Hepatocyte (in vitro differentiated cells): ENCODE measurements around the gene GLI1. TPM values are rescaled to one million over a fixed set of nuclear protein-coding genes. Genes with fewer than 3 reads are reported as not detected.
"Not testable (repeated sequence)": the region's sequence is repeated elsewhere in the genome, so short reads cannot be mapped to it uniquely, and the experiment has no call there.

Experiments used
- DNase-seq: peaks from one replicate; pipeline ENCODE4 v3.0.0-alpha.2; 2016; ENCODE audit warnings: low spot score
- H2AFZ ChIP-seq: fragments of 200-600 bp; sonication (generic); 2 replicates; pipeline ENCODE4 v1.6.0; 2016; ENCODE audit warnings: antibody characterized with exemption, mild to moderate bottlenecking
- H3K27ac ChIP-seq: fragments of 200-600 bp; sonication (generic); 2 replicates; pipeline ENCODE4 v1.5.1; 2016; ENCODE audit warnings: mild to moderate bottlenecking
- H3K27me3 ChIP-seq: fragments of 200-600 bp; sonication (generic); 2 replicates; pipeline ENCODE4 v1.6.1; 2016
- H3K36me3 ChIP-seq: fragments of 200-600 bp; sonication (generic); replicated peaks from 2 replicates; pipeline ENCODE4 v1.5.1; 2016; ENCODE audit warnings: low read depth; ENCODE audit not compliant: insufficient read depth
- H3K4me1 ChIP-seq: fragments of 200-600 bp; sonication (generic); 2 replicates; pipeline ENCODE4 v1.5.1; 2016; ENCODE audit warnings: mild to moderate bottlenecking, moderate library complexity; ENCODE audit not compliant: insufficient read depth
- H3K4me2 ChIP-seq: fragments of 200-600 bp; sonication (generic); 2 replicates; pipeline ENCODE4 v1.6.0; 2016
- H3K4me3 ChIP-seq: fragments of 200-600 bp; sonication (generic); 2 replicates; pipeline ENCODE4 v1.5.1; 2016; ENCODE audit warnings: mild to moderate bottlenecking
- H3K79me2 ChIP-seq: fragments of 200-600 bp; sonication (generic); 2 replicates; pipeline ENCODE4 v1.6.0; 2017; ENCODE audit warnings: mild to moderate bottlenecking
- H3K9me2 ChIP-seq: fragments of 200-600 bp; sonication (generic); replicated peaks from 2 replicates; pipeline ENCODE4 v1.6.0; 2017; ENCODE audit warnings: mild to moderate bottlenecking; ENCODE audit not compliant: insufficient read depth
- H3K9me3 ChIP-seq: fragments of 200-600 bp; sonication (generic); 2 replicates; pipeline ENCODE4 v1.5.1; 2016; ENCODE audit warnings: low read depth, mild to moderate bottlenecking
- H4K20me1 ChIP-seq: fragments of 200-600 bp; sonication (generic); 2 replicates; pipeline ENCODE4 v1.6.0; 2016; ENCODE audit warnings: mild to moderate bottlenecking; ENCODE audit not compliant: insufficient read depth, poor library complexity, severe bottlenecking
- EZH2 ChIP-seq: fragments of 200-600 bp; sonication (generic); IDR thresholded peaks from 2 replicates; pipeline ENCODE4 v1.6.1; 2016; ENCODE audit warnings: antibody characterized with exemption, mild to moderate bottlenecking, borderline replicate concordance
- EZH2phosphoT487 ChIP-seq: fragments of 200-600 bp; sonication (generic); IDR thresholded peaks from one replicate; pipeline ENCODE4 v1.6.1; 2018; ENCODE audit warnings: antibody characterized with exemption, mild to moderate bottlenecking, low read depth, moderate library complexity; ENCODE audit not compliant: unreplicated experiment, severe bottlenecking
- WGBS: methylation state at CpG from one replicate; pipeline ENCODE4 v1.1.6; 2016; ENCODE audit warnings: low lambda C conversion rate; ENCODE audit errors: missing lambda C conversion rate; 5-methylcytosine and 5-hydroxymethylcytosine counted together
- polyA plus RNA-seq: library from polyadenylated mRNA; unstranded; fragments of >200 nt; fragmentation: Nextera tagmentation; extraction: Ambion mirVana; gene quantifications from 2 replicates; pipeline ENCODE4 v1.2.1, GENCODE V29; 2016
- total RNA-seq: library from RNA; depleted of rRNA; stranded (reverse); fragments of >200 nt; gene quantifications from 2 replicates; pipeline ENCODE4 v1.2.3, GENCODE V29; 2014
- TF ChIP-seq, protein P1 (sequence below): fragments of 200-600 bp; sonication (generic); IDR thresholded peaks from 2 replicates; pipeline ENCODE4 v1.5.1; 2016; ENCODE audit warnings: antibody characterized with exemption, mild to moderate bottlenecking; ENCODE audit not compliant: poor library complexity

Gene GLI1
- total and polyA plus RNA-seq, 2 experiments from 2014 or later: 6.0 to 7.6 TPM

DNA sequence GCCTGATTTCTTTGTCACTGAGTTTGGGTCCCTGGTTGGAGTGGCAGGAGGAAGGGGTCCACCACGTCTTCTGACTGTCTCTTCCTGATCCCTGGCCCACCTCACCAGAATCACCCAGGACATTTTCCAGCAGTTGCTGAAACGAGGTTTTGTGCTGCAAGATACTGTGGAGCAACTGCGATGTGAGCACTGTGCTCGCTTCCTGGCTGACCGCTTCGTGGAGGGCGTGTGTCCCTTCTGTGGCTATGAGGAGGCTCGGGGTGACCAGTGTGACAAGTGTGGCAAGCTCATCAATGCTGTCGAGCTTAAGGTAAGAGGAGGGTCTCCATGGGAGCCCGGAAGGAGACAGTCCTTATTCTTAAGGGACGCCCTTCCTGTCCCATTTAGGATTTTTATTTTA, 40.6 kb downstream of the GLI1 start:
- no peak for TF ChIP-seq EZH2
- TF ChIP-seq, protein P1, sequence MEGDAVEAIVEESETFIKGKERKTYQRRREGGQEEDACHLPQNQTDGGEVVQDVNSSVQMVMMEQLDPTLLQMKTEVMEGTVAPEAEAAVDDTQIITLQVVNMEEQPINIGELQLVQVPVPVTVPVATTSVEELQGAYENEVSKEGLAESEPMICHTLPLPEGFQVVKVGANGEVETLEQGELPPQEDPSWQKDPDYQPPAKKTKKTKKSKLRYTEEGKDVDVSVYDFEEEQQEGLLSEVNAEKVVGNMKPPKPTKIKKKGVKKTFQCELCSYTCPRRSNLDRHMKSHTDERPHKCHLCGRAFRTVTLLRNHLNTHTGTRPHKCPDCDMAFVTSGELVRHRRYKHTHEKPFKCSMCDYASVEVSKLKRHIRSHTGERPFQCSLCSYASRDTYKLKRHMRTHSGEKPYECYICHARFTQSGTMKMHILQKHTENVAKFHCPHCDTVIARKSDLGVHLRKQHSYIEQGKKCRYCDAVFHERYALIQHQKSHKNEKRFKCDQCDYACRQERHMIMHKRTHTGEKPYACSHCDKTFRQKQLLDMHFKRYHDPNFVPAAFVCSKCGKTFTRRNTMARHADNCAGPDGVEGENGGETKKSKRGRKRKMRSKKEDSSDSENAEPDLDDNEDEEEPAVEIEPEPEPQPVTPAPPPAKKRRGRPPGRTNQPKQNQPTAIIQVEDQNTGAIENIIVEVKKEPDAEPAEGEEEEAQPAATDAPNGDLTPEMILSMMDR: no peak
- TF ChIP-seq EZH2phosphoT487: no peak
- Histone ChIP-seq H3K27ac (no peak overlapping the region), H4K20me1 (no peaks in the 10 kb centered on the region), H3K9me3 (no peaks in the 10 kb centered on the region), H3K27me3 (no peaks in the 10 kb centered on the region), H3K4me3 (no peak overlapping the region), H3K79me2 (no peaks in the 10 kb centered on the region), H3K9me2 (no peaks in the 10 kb centered on the region), H2AFZ (no peak overlapping the region), H3K4me2 (no peak overlapping the region), H3K36me3 (no peaks in the 10 kb centered on the region), H3K4me1 (no peaks in the 10 kb centered on the region)
- DNase-seq: no peak
- WGBS: 96% methylated on average over 11 of the region's 11 CpGs

DNA sequence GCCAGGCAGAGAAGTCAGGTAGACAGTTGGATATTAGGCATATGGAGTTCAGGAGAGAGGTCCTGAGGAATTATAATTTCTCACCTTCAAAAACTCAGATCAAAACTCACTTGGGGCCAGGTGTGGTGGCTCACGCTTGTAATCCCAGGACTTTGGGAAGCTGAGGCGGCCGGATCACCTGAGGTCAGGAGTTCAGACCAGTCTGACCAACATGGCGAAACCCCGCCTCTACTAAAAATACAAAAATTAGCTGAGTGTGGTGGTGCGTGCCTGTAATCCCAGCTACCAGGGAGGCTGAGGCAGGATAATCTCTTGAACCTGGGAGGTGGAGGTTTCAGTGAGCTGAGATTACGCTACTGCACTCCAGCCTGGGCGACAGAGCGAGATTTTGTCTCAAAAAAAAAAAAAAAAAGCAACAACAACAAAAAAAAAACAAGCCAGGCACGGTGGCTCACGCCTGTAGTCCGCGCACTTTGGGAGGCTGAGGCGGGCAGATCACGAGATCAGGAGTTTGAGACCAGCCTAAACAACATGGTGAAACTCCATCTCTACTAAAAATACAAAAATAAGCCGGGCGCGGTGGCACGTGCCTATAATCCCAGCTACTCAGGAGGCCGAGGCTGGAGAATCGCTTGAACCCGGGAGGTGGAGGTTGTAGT, 42.9 kb downstream of the GLI1 start:
- not testable (repeated sequence) for DNase-seq, H2AFZ ChIP-seq, H3K79me2 ChIP-seq, H4K20me1 ChIP-seq, H3K36me3 ChIP-seq, H3K9me3 ChIP-seq, H3K27ac ChIP-seq, H3K4me2 ChIP-seq, H3K9me2 ChIP-seq, H3K4me3 ChIP-seq, H3K27me3 ChIP-seq, H3K4me1 ChIP-seq
- 98% methylated on average over 22 of the region's 22 CpGs for WGBS

DNA sequence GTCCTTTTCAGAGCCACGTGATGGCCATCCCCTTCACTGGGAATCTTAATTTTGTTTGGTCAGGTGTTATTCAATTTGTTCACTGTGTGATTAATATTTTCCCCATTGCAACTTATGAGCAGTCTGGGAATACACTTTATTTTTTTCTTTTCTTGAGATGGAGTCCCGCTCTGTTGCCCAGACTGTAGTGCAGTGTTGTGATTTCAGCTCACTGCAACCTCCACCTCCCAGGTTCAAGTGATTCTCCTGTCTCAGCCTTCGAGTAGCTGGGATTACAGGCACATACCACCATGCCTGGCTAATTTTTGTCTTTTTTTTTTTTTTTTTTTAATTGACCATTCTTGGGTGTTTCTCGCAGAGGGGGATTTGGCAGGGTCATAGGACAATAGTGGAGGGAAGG, 47.0 kb downstream of the GLI1 start:
- H3K4me1 ChIP-seq, H3K9me2 ChIP-seq, H3K4me3 ChIP-seq, H3K9me3 ChIP-seq, H3K79me2 ChIP-seq, H3K36me3 ChIP-seq, H4K20me1 ChIP-seq, H3K4me2 ChIP-seq, H2AFZ ChIP-seq, DNase-seq, H3K27me3 ChIP-seq, H3K27ac ChIP-seq: not testable (repeated sequence)
- 91% methylated on average over 4 of the region's 4 CpGs for WGBS

DNA sequence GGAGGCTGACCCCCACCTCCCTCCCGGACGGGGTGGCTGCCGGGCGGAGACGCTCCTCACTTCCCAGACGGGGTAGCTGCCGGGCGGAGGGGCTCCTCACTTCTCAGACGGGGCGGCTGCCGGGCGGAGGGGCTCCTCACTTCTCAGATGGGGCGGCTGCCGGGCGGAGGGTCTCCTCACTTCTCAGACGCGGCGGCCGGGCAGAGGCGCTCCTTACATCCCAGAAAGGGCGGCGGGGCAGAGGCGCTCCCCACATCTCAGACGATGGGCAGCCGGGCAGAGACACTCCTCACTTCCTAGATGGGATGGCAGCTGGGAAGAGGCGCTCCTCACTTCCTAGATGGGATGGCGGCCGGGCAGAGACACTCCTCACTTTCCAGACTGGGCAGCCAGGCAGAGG, 48.2 kb downstream of the GLI1 start:
- WGBS: no CpG with 5 or more reads among the region's 28 CpGs
- not testable (repeated sequence) for H3K79me2 ChIP-seq, DNase-seq, H3K4me3 ChIP-seq, H2AFZ ChIP-seq, H3K9me3 ChIP-seq, H3K27ac ChIP-seq, H3K36me3 ChIP-seq, H4K20me1 ChIP-seq, H3K27me3 ChIP-seq, H3K9me2 ChIP-seq, H3K4me1 ChIP-seq, H3K4me2 ChIP-seq

DNA sequence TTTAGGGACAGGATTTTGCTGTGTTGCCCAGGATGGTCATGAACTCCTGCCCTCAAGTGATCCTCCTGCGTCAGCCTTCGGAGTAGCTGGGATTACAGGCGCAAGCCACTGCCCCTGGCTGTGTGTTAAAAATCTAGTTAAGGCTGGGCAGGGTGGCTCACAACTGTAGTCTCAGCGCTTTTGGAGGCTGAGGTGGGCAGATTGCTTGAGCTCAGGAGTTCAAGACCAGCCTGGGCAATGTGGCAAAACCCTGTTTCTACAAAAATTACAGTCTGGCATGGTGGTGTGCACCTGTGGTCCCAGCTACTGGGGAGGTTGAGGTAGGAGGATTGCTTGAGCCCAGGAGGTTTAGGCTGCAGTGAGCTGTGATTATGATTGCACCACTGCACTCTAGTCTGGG, 51.6 kb downstream of the GLI1 start:
- no peaks in the 10 kb centered on the region for H3K79me2 ChIP-seq
- no peak for TF ChIP-seq EZH2
- no peak for TF ChIP-seq EZH2phosphoT487
- TF ChIP-seq, protein P1: no peak
- no peaks in the 10 kb centered on the region for H3K4me1 ChIP-seq
- no peaks in the 10 kb centered on the region for H3K36me3 ChIP-seq
- no peak overlapping the region for H2AFZ ChIP-seq
- H3K9me3 ChIP-seq: no peaks in the 10 kb centered on the region
- H3K9me2 ChIP-seq: no peaks in the 10 kb centered on the region
- H3K4me3 ChIP-seq: no peak overlapping the region
- no peak overlapping the region for H3K27ac ChIP-seq
- 100% methylated on average over 4 of the region's 4 CpGs for WGBS
- no peaks in the 10 kb centered on the region for H3K27me3 ChIP-seq
- no peak for DNase-seq
- no peaks in the 10 kb centered on the region for H4K20me1 ChIP-seq
- no peak overlapping the region for H3K4me2 ChIP-seq
